Measurements from ENCODE around the gene COX20. TPM values are rescaled to one million over a fixed set of nuclear protein-coding genes. Genes with fewer than 3 reads are reported as not detected.

The COX20 gene
- total RNA-seq, 1 donor from 2014 or later = 24.0 TPM

DNA sequence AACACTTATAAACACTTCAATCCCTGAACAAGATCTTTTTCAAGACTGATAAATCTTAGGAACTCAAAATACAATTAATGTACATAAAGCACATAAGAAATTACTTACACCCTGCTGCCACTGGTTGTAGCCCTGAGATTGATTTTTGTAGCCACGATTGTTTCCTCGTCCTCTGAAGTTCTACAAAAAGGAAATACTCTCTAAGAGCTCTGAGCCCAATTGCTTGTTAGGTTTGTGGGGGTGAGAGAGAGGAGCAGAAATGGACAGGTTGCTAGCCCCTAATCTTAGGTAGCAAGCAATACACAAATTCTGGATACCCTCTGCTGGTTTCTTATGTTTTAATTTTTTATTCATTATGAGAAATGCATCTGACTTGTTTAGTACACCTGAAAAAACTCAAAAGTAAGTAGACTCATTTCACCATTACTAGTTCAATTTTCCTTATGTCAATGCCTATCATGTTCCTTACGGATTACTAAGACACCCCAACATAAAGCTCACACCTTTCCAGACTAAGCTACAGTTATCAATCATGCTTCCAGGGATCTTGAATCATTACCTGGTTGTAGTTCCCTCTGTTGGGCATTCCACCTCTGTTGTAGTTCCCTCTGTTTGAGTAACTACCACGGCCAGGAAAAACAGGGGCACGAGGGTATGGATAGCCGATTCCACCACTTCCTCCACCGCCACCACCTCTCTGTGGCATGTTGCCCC, 19.6 kb downstream of the COX20 start:
- H3K27ac Mint-ChIP-seq (ENCODE audit: unreplicated experiment) = no peak overlapping the region
- peaks cover 41% of the 10 kb centered on the region for H3K36me3 Mint-ChIP-seq (ENCODE audit: low read depth)
- DNase-seq (ENCODE audit: low read depth, low spot score) = no peak
- H3K4me1 Mint-ChIP-seq = peaks cover 43% of the 10 kb centered on the region
- no peaks in the 10 kb centered on the region for H3K9me3 Mint-ChIP-seq
- no peaks in the 10 kb centered on the region for H3K27me3 Mint-ChIP-seq (ENCODE audit: low read depth)
- no peak overlapping the region for H3K4me3 Mint-ChIP-seq
- TF ChIP-seq, protein P1, sequence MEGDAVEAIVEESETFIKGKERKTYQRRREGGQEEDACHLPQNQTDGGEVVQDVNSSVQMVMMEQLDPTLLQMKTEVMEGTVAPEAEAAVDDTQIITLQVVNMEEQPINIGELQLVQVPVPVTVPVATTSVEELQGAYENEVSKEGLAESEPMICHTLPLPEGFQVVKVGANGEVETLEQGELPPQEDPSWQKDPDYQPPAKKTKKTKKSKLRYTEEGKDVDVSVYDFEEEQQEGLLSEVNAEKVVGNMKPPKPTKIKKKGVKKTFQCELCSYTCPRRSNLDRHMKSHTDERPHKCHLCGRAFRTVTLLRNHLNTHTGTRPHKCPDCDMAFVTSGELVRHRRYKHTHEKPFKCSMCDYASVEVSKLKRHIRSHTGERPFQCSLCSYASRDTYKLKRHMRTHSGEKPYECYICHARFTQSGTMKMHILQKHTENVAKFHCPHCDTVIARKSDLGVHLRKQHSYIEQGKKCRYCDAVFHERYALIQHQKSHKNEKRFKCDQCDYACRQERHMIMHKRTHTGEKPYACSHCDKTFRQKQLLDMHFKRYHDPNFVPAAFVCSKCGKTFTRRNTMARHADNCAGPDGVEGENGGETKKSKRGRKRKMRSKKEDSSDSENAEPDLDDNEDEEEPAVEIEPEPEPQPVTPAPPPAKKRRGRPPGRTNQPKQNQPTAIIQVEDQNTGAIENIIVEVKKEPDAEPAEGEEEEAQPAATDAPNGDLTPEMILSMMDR (conservative IDR thresholded peaks at IDR 0.05) = no peak

DNA sequence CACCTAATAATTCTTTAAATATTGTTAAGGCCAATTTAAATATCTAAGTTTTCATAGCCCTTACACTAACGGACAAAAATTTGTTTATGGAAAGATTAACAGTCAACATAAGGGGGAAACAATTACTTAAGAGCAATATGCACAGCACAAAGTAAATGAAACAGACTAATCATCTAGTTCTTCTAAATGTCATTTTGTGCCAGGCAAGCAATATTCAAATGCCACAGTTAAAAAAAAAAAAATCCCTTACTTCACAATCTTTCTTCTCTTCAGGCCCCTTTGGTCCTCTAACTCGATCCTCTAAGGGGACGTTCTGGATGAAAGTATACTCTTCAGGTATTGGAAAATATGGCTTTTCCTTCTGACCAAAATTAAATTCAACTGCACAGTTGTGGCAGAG, 22.3 kb downstream of the COX20 start:
- DNase-seq (ENCODE audit: low read depth, low spot score) = no peak
- H3K27ac Mint-ChIP-seq (ENCODE audit: unreplicated experiment) = no peak overlapping the region
- TF ChIP-seq, protein P1 (conservative IDR thresholded peaks at IDR 0.05) = no peak
- peak overlapping the region; percentile 35 for H3K4me3 Mint-ChIP-seq
- peaks cover 62% of the 10 kb centered on the region for H3K4me1 Mint-ChIP-seq
- H3K27me3 Mint-ChIP-seq (ENCODE audit: low read depth) = peaks cover 2% of the 10 kb centered on the region
- peaks cover 47% of the 10 kb centered on the region for H3K36me3 Mint-ChIP-seq (ENCODE audit: low read depth)
- H3K9me3 Mint-ChIP-seq = no peaks in the 10 kb centered on the region

DNA sequence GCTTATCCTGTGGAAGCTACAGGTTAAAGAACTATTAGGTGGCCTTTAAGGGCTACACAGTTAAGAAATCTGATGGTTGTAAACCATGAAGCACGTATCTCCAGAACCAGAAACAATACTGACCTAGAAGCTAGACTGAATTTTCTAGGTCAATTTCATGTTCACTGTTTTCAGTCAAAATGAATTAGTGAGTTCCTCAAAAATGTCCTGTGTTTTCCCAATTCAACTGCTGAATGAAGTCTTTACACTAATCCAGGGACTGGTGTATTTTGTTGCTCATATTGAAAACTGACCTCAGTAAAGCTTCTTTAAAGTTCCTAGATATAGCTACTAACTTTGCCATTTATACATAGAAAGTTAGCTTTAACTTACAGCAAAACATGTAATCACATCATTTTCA, 22.9 kb downstream of the COX20 start:
- TF ChIP-seq, protein P1 (conservative IDR thresholded peaks at IDR 0.05) = no peak
- H3K36me3 Mint-ChIP-seq (ENCODE audit: low read depth) = peaks cover 47% of the 10 kb centered on the region
- H3K27ac Mint-ChIP-seq (ENCODE audit: unreplicated experiment) = no peak overlapping the region
- peaks cover 62% of the 10 kb centered on the region for H3K4me1 Mint-ChIP-seq
- H3K9me3 Mint-ChIP-seq = no peaks in the 10 kb centered on the region
- no peak for DNase-seq (ENCODE audit: low read depth, low spot score)
- peak overlapping the region; percentile 20 for H3K4me3 Mint-ChIP-seq
- peaks cover 2% of the 10 kb centered on the region for H3K27me3 Mint-ChIP-seq (ENCODE audit: low read depth)

DNA sequence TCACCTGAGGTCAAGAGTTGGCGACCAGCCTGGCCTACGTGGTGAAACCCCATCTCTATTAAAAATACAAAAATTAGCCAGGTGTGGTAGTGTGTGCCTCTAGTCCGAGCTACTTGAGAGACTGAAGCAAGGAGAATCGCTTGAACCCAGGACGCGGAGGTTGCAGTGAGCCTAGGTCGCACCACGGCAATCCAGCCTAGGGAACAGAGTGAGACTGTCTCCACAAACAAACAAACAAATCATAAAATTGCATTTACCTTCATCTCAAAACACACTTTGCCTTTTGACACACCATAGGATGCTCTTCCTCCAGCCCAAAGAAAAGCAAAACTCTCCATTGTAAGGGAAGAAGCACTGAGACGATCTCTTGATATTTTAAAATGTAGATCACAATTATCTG, 24.6 kb downstream of the COX20 start:
- TF ChIP-seq, protein P1 (conservative IDR thresholded peaks at IDR 0.05) = no peak
- H3K9me3 Mint-ChIP-seq = no peaks in the 10 kb centered on the region
- H3K4me3 Mint-ChIP-seq = peak overlapping the region; percentile 91
- no peak overlapping the region for H3K27ac Mint-ChIP-seq (ENCODE audit: unreplicated experiment)
- peaks cover 7% of the 10 kb centered on the region for H3K27me3 Mint-ChIP-seq (ENCODE audit: low read depth)
- no peak for DNase-seq (ENCODE audit: low read depth, low spot score)
- peaks cover 64% of the 10 kb centered on the region for H3K4me1 Mint-ChIP-seq
- peaks cover 39% of the 10 kb centered on the region for H3K36me3 Mint-ChIP-seq (ENCODE audit: low read depth)

DNA sequence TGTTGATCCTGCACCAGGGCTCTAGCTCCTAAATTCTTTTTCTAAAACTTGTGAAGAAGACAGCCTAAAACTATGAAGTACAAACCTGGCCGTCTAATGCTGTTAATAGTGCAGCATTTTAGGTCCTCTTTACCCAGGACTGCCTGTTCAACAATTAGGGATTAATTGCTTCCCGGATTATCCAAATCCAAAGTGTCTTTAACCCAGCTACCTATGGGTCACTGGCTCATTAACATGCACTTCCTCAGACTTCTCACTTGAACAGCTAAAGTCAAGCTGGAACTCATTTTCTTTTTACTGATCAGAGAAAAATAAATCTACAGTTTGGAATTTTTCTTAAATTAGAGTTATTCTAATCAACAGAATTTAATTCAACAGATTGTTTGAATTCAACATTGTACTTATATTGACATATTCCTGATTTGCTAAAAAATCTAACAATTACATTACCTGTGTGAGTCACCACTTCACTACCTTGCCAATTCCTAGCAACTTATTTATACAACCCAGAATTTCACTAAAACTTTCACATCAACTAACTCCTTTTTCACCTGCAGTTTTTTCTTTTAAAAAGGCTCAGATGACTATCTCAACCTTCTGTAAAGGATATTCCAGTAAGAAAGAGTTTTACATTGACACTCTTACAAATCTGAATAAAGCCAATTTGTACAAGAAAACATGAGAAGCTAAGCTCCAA, 25.6 kb downstream of the COX20 start:
- peak overlapping the region; percentile 24 for H3K27ac Mint-ChIP-seq (ENCODE audit: unreplicated experiment)
- peaks cover 31% of the 10 kb centered on the region for H3K36me3 Mint-ChIP-seq (ENCODE audit: low read depth)

More for the DNA sequence above, 25.6 kb downstream of the COX20 start:
- H3K4me1 Mint-ChIP-seq = peaks cover 65% of the 10 kb centered on the region
- no peaks in the 10 kb centered on the region for H3K9me3 Mint-ChIP-seq
- TF ChIP-seq, protein P1 (conservative IDR thresholded peaks at IDR 0.05) = no peak
- H3K27me3 Mint-ChIP-seq (ENCODE audit: low read depth) = peaks cover 7% of the 10 kb centered on the region
- DNase-seq (ENCODE audit: low read depth, low spot score) = no peak
- peak overlapping the region; percentile 91 for H3K4me3 Mint-ChIP-seq

All from neural crest cell (in vitro differentiated cells).